ENCODE data around the gene SCLY. TPM values are rescaled to one million over a fixed set of nuclear protein-coding genes. Genes with fewer than 3 reads are reported as not detected.

The SCLY gene
- total RNA-seq, 4 donors from 2014 or later = 9.8 to 17.9 (median 13.9) TPM

GRCh38 chr2:238124488-238125126 lies 63.8 kb downstream of the SCLY start:
- intact Hi-C loops (cut with DNase I) = no loop called here
- no peak for DNase-seq (ENCODE audit: extremely low spot score)
- H3K9me3 ChIP-seq = no peaks in the 10 kb centered on the region
- no peak overlapping the region for H3K4me3 ChIP-seq
- H3K27me3 ChIP-seq = peaks cover 0 to 5% (median 0%) of the 10 kb centered on the region in 4 donors
- H3K27ac ChIP-seq (replicated peaks in 1 of 4) = no peak overlapping the region
- whole genome bisulfite sequencing = 92% methylated on average over 17 of the region's 19 CpGs
- H3K4me1 ChIP-seq = peaks cover 5 to 22% (median 15%) of the 10 kb centered on the region in 4 donors
- TF ChIP-seq EP300 (IDR thresholded peaks at IDR 0.05) = no peak
- H3K36me3 ChIP-seq = no peaks in the 10 kb centered on the region

GRCh38 chr2:238125127-238125885 lies 64.5 kb downstream of the SCLY start:
- intact Hi-C loops (cut with DNase I) = no loop called here
- peaks cover 0 to 5% (median 0%) of the 10 kb centered on the region in 4 donors for H3K27me3 ChIP-seq
- TF ChIP-seq POLR2AphosphoS5 (IDR thresholded peaks at IDR 0.05) (no peak), EP300 (IDR thresholded peaks at IDR 0.05) (no peak), POLR2A (IDR thresholded peaks at IDR 0.05; ENCODE audit: low read depth) (no peak)
- TF ChIP-seq, protein P1, sequence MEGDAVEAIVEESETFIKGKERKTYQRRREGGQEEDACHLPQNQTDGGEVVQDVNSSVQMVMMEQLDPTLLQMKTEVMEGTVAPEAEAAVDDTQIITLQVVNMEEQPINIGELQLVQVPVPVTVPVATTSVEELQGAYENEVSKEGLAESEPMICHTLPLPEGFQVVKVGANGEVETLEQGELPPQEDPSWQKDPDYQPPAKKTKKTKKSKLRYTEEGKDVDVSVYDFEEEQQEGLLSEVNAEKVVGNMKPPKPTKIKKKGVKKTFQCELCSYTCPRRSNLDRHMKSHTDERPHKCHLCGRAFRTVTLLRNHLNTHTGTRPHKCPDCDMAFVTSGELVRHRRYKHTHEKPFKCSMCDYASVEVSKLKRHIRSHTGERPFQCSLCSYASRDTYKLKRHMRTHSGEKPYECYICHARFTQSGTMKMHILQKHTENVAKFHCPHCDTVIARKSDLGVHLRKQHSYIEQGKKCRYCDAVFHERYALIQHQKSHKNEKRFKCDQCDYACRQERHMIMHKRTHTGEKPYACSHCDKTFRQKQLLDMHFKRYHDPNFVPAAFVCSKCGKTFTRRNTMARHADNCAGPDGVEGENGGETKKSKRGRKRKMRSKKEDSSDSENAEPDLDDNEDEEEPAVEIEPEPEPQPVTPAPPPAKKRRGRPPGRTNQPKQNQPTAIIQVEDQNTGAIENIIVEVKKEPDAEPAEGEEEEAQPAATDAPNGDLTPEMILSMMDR (IDR thresholded peaks at IDR 0.05) = no peak
- H3K4me1 ChIP-seq = peaks cover 5 to 17% (median 13%) of the 10 kb centered on the region in 4 donors
- 86% methylated on average over 17 of the region's 20 CpGs for WGBS
- H3K27ac ChIP-seq (replicated peaks in 1 of 4) = no peak overlapping the region
- H3K9me3 ChIP-seq = no peaks in the 10 kb centered on the region
- H3K36me3 ChIP-seq = peaks cover 0 to 3% (median 0%) of the 10 kb centered on the region in 4 donors
- no peak overlapping the region for H3K4me3 ChIP-seq
- DNase-seq (ENCODE audit: extremely low spot score) = no peak

DNA sequence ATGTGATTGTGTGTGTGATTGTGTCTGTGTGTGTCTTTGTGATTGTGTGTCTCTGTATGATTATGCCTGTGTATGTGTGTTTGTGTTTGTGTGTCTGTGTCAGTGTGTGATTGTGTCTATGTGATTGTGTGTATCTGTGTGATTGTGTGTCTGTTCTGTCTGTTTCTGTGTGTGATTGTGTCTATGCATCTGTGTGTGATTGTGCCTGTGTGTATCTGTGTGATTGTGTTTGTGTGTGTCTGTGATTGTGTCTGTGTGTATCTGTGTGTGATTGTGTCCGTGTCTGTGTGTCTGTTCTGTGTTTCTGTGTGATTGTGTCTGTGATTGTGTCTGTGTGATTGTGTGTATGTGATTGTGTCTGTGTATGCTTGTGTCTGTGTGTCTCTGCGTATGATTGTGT lies 65.5 kb downstream of the SCLY start:
- Histone ChIP-seq H3K27me3 (peaks cover 0 to under 1% (median 0%) of the 10 kb centered on the region in 4 donors), H3K9me3 (no peaks in the 10 kb centered on the region), H3K4me3 (no peak overlapping the region), H3K27ac (replicated peaks in 1 of 4) (no peak overlapping the region), H3K4me1 (peaks cover 5 to 15% (median 11%) of the 10 kb centered on the region in 4 donors), H3K36me3 (peaks cover 0 to 11% (median 0%) of the 10 kb centered on the region in 4 donors)
- intact Hi-C loops (cut with DNase I) = no loop called here
- WGBS = 95% methylated on average over 2 of the region's 2 CpGs
- no peak for DNase-seq (ENCODE audit: extremely low spot score)
- TF ChIP-seq, protein P1 (IDR thresholded peaks at IDR 0.05) = no peak
- TF ChIP-seq POLR2A (IDR thresholded peaks at IDR 0.05; ENCODE audit: low read depth) (no peak), POLR2AphosphoS5 (IDR thresholded peaks at IDR 0.05) (no peak), EP300 (IDR thresholded peaks at IDR 0.05) (no peak)

GRCh38 chr2:238126775-238127164 lies 66.0 kb downstream of the SCLY start:
- no peaks in the 10 kb centered on the region for H3K27me3 ChIP-seq
- no peak overlapping the region for H3K4me3 ChIP-seq
- TF ChIP-seq POLR2A (IDR thresholded peaks at IDR 0.05; ENCODE audit: low read depth) (no peak), EP300 (IDR thresholded peaks at IDR 0.05) (no peak), POLR2AphosphoS5 (IDR thresholded peaks at IDR 0.05) (no peak)
- TF ChIP-seq, protein P1 (IDR thresholded peaks at IDR 0.05) = no peak
- 100% methylated on average over 2 of the region's 2 CpGs for WGBS
- peaks cover 0 to 16% (median 0%) of the 10 kb centered on the region in 4 donors for H3K36me3 ChIP-seq
- peaks cover 5 to 15% (median 11%) of the 10 kb centered on the region in 4 donors for H3K4me1 ChIP-seq
- no peak for DNase-seq (ENCODE audit: extremely low spot score)
- H3K9me3 ChIP-seq = no peaks in the 10 kb centered on the region
- intact Hi-C loops (cut with DNase I) = no loop called here
- H3K27ac ChIP-seq (replicated peaks in 1 of 4) = no peak overlapping the region

All from esophagus muscularis mucosa (tissue), 4 donors.